GM23338 (cell line): Measurements from ENCODE around the gene SNTG2.

Source experiments
- CTCF ChIP-seq, 2 experiments: fragments of 200-600 bp in 1 of 2; sonication (generic) in 1 of 2; conservative IDR thresholded peaks; 2 replicates each; pipeline versions ENCODE4 v1.5.1 to v1.6.1; 2016 to 2017; ENCODE audit warnings: antibody characterized with exemption in 2 of 2, low read depth in 2 of 2, mild to moderate bottlenecking in 2 of 2, moderate library complexity in 1 of 2
- EZH2 ChIP-seq: fragments of 200-600 bp; sonication (generic); IDR thresholded peaks from one replicate; pipeline ENCODE4 v1.8.0; 2017; ENCODE audit warnings: antibody characterized with exemption, mild to moderate bottlenecking, low read depth; ENCODE audit not compliant: unreplicated experiment
- POLR2AphosphoS5 ChIP-seq: IDR thresholded peaks from 2 replicates; pipeline ENCODE4 v1.6.1; 2016; ENCODE audit warnings: antibody characterized with exemption, low read depth

- TF ChIP-seq CTCF (conservative IDR thresholded peaks at IDR 0.05; ENCODE audit: low read depth in 2 of 2) (no peak), POLR2AphosphoS5 (no peak), EZH2 (no peak)
These were observed 428.0 kb downstream of the SNTG2 start for GRCh38 chr2:1378456-1379150.
